Activated T-helper 17 cell treated with anti-CD3 and anti-CD28 coated beads, Interleukin-2, amount 50 U/mL, for 72 hours (primary cell): Measurements from ENCODE around the gene FEZF1. TPM values are rescaled to one million over a fixed set of nuclear protein-coding genes. Genes with fewer than 3 reads are reported as not detected.
A peak's percentile ranks its signal among the peaks of the same experiment; 100 is the strongest.
"Not testable (repeated sequence)": the region's sequence is repeated elsewhere in the genome, so short reads cannot be mapped to it uniquely, and the experiment has no call there.

Experiments used
- ATAC-seq: fragments of 150-1000 bp; cut with Tn5 transposase; replicated peaks from 2 replicates; pipeline ENCODE4 v1.10.0; 2021; ENCODE audit warnings: mild to moderate bottlenecking, moderate library complexity
- H3K27ac Mint-ChIP-seq: one replicate; pipeline ENCODE4 v1.8.0; 2022; ENCODE audit warnings: mixed read lengths
- H3K27me3 Mint-ChIP-seq: one replicate; pipeline ENCODE4 v1.8.0; 2022; ENCODE audit warnings: mixed read lengths
- H3K36me3 Mint-ChIP-seq: one replicate; pipeline ENCODE4 v1.8.0; 2022; ENCODE audit warnings: low read depth, mild to moderate bottlenecking, mixed read lengths
- H3K4me1 Mint-ChIP-seq: one replicate; pipeline ENCODE4 v1.8.0; 2022; ENCODE audit warnings: mixed read lengths
- H3K4me3 Mint-ChIP-seq: one replicate; pipeline ENCODE4 v1.8.0; 2022; ENCODE audit warnings: mild to moderate bottlenecking, mixed read lengths
- H3K9me3 Mint-ChIP-seq: one replicate; pipeline ENCODE4 v1.8.0; 2022; ENCODE audit warnings: mixed read lengths
- total RNA-seq, 2 donors: library from RNA; stranded (reverse); gene quantifications; one replicate each; pipeline ENCODE4 v1.2.3, GENCODE V29; 2022

The FEZF1 gene
- total RNA-seq, 2 donors from 2014 or later: not detected

GRCh38 chr7:122301858-122302760 is 2.4 kb downstream of the FEZF1 start:
- peaks cover 6% of the 10 kb centered on the region for H3K36me3 Mint-ChIP-seq
- H3K4me1 Mint-ChIP-seq: peaks cover 5% of the 10 kb centered on the region
- peaks cover 9% of the 10 kb centered on the region for H3K9me3 Mint-ChIP-seq
- H3K27me3 Mint-ChIP-seq: peaks cover 73% of the 10 kb centered on the region
- H3K4me3 Mint-ChIP-seq: no peak overlapping the region
- H3K27ac Mint-ChIP-seq: no peak overlapping the region
- no peak for ATAC-seq

- Mint-ChIP-seq H3K36me3 (peaks cover 6% of the 10 kb centered on the region), H3K9me3 (peaks cover 9% of the 10 kb centered on the region), H3K4me3 (no peak overlapping the region), H3K27me3 (peaks cover 68% of the 10 kb centered on the region), H3K4me1 (peaks cover 5% of the 10 kb centered on the region), H3K27ac (no peak overlapping the region)
- no peak for ATAC-seq
These were observed 3.4 kb downstream of the FEZF1 start for GRCh38 chr7:122300956-122301833.

DNA sequence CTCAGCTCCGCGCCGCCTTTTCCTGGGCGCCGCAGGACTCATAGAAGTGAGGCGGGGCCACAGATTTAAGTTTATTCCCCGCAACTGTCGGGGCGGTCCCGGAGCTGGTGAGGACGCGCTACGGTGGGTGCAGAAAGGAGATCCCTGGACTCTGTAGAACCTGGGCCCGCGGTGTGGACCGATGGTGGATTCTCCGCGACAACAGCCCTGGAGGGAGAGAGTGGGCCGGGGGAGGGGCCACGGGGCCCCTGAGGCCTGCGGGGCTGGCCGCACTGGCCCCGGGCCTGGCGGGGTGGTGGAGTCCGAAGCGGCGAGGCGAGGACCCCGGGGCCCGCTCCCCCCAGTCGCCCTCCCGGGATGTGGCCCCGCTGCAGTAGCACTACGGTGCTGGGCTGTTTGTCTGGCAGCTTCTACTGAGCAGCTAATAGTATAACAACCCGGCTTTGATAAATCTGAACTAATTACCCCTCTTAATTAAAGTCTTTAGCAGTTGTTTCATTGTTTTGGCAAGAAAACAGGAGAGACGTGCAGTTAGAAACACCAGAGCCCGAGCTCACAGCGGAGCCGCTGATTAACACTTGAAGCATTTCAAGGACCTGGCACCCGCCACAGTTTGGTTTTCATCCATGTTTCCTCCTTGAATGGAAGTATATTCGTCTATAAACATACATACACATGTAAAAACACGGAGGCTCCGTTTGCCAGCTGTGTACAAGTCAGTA is 4.2 kb downstream of the FEZF1 start:
- no peak for ATAC-seq
- Mint-ChIP-seq H3K27ac (no peak overlapping the region), H3K27me3 (peaks cover 63% of the 10 kb centered on the region), H3K4me3 (no peak overlapping the region), H3K36me3 (peaks cover 2% of the 10 kb centered on the region), H3K9me3 (peaks cover 9% of the 10 kb centered on the region), H3K4me1 (peaks cover 5% of the 10 kb centered on the region)

GRCh38 chr7:122299624-122300210 is 4.8 kb downstream of the FEZF1 start:
- Mint-ChIP-seq H3K9me3 (peaks cover 9% of the 10 kb centered on the region), H3K27me3 (peaks cover 65% of the 10 kb centered on the region), H3K4me1 (peaks cover 5% of the 10 kb centered on the region), H3K4me3 (no peak overlapping the region), H3K27ac (no peak overlapping the region), H3K36me3 (no peaks in the 10 kb centered on the region)
- no peak for ATAC-seq

- H3K9me3 Mint-ChIP-seq: peaks cover 9% of the 10 kb centered on the region
- no peak overlapping the region for H3K4me3 Mint-ChIP-seq
- no peak overlapping the region for H3K27ac Mint-ChIP-seq
- H3K27me3 Mint-ChIP-seq: peaks cover 60% of the 10 kb centered on the region
- peaks cover 5% of the 10 kb centered on the region for H3K4me1 Mint-ChIP-seq
- no peaks in the 10 kb centered on the region for H3K36me3 Mint-ChIP-seq
- no peak for ATAC-seq
These were observed 5.9 kb downstream of the FEZF1 start for GRCh38 chr7:122298618-122299017.

DNA sequence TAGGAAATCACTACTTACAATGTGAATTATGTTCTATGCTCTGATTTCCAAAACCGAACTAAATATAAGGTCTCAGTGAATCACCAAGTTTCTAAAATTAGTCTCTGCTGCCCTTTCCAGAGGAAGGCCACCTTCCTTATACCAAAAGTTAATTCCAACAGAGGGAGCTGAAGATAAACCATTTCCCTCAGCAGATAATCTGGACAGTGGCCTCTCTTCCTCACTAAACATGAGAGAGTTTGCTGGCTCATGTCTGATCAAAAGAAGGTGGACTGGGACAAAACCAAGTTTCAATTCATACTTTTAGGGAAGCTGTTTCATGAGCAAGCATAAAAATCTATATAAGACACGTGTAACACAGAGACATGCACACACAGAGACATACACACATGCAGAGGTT is 6.4 kb downstream of the FEZF1 start:
- H3K27ac Mint-ChIP-seq: no peak overlapping the region
- H3K27me3 Mint-ChIP-seq: peaks cover 55% of the 10 kb centered on the region
- no peak overlapping the region for H3K4me3 Mint-ChIP-seq
- H3K4me1 Mint-ChIP-seq: peaks cover 2% of the 10 kb centered on the region
- no peak for ATAC-seq
- H3K9me3 Mint-ChIP-seq: peaks cover 6% of the 10 kb centered on the region
- H3K36me3 Mint-ChIP-seq: no peaks in the 10 kb centered on the region

DNA sequence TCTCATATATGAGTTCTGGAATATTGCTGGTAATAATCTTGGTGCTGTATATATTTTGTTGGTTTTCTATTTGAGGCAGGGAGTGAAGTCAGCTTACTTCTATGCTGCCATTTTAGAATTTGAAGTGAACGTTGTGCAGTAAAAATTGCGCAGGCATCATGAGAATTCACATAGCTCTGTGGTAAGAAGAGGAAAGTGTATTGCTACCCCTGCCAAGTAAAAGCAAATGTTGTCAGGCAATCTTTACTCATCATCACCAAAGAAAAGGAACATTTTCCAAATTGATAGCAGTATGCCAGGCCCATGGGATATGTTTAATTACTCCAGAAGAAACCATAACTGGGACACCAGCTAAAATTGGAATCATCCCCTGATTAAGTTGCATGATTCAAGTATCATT is 13.4 kb downstream of the FEZF1 start:
- H3K4me3 Mint-ChIP-seq: no peak overlapping the region
- peaks cover 8% of the 10 kb centered on the region for H3K27me3 Mint-ChIP-seq
- peaks cover 13% of the 10 kb centered on the region for H3K9me3 Mint-ChIP-seq
- no peak for ATAC-seq
- no peaks in the 10 kb centered on the region for H3K4me1 Mint-ChIP-seq
- no peak overlapping the region for H3K27ac Mint-ChIP-seq
- no peaks in the 10 kb centered on the region for H3K36me3 Mint-ChIP-seq

- H3K27me3 Mint-ChIP-seq: peaks cover 7% of the 10 kb centered on the region
- H3K4me3 Mint-ChIP-seq: no peak overlapping the region
- no peak overlapping the region for H3K27ac Mint-ChIP-seq
- no peak for ATAC-seq
- H3K4me1 Mint-ChIP-seq: no peaks in the 10 kb centered on the region
- H3K9me3 Mint-ChIP-seq: peaks cover 13% of the 10 kb centered on the region
- H3K36me3 Mint-ChIP-seq: no peaks in the 10 kb centered on the region
These were observed 14.1 kb downstream of the FEZF1 start for GRCh38 chr7:122290476-122290875.

DNA sequence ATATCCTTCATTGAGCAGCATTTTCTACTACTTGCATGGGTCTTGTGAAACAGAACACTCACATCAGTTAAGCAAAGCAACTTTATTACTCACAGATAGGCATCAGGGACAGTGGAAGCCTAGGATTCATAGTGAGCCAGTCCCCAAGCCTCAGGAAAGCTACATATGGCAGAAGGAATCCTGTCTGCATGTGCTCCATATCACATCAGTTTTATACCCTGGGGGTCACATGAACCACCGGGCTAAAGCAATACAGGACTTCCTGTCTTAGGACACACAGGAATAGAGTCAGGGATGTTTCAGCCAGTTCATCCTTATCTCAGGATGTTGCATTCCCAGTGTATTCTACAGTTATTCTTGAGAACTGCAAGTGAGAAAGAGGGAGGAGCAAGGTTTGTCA is 15.1 kb downstream of the FEZF1 start:
- Mint-ChIP-seq H3K4me1 (no peaks in the 10 kb centered on the region), H3K27ac (no peak overlapping the region), H3K4me3 (no peak overlapping the region), H3K9me3 (peaks cover 13% of the 10 kb centered on the region), H3K36me3 (no peaks in the 10 kb centered on the region), H3K27me3 (no peaks in the 10 kb centered on the region)
- no peak for ATAC-seq

GRCh38 chr7:122284608-122285007 is 19.9 kb downstream of the FEZF1 start:
- not testable (repeated sequence) for H3K4me3 Mint-ChIP-seq

GRCh38 chr7:122273117-122273516 is 31.4 kb downstream of the FEZF1 start:
- no peak overlapping the region for H3K4me3 Mint-ChIP-seq
- H3K36me3 Mint-ChIP-seq: no peaks in the 10 kb centered on the region
- peaks cover 10% of the 10 kb centered on the region for H3K9me3 Mint-ChIP-seq
- ATAC-seq: peak; percentile 40
- no peaks in the 10 kb centered on the region for H3K4me1 Mint-ChIP-seq
- H3K27me3 Mint-ChIP-seq: no peaks in the 10 kb centered on the region
- H3K27ac Mint-ChIP-seq: no peak overlapping the region

More at GRCh38 chr7:122284608-122285007, 19.9 kb downstream of the FEZF1 start:
- H3K27me3 Mint-ChIP-seq, H3K27ac Mint-ChIP-seq, H3K4me1 Mint-ChIP-seq, H3K36me3 Mint-ChIP-seq, ATAC-seq: not testable (repeated sequence)
- H3K9me3 Mint-ChIP-seq: peaks cover 13% of the 10 kb centered on the region

GRCh38 chr7:122269241-122269640 is 35.3 kb downstream of the FEZF1 start:
- no peaks in the 10 kb centered on the region for H3K9me3 Mint-ChIP-seq
- H3K27me3 Mint-ChIP-seq: no peaks in the 10 kb centered on the region
- ATAC-seq: no peak
- H3K27ac Mint-ChIP-seq: no peak overlapping the region
- H3K36me3 Mint-ChIP-seq: no peaks in the 10 kb centered on the region
- no peak overlapping the region for H3K4me3 Mint-ChIP-seq
- no peaks in the 10 kb centered on the region for H3K4me1 Mint-ChIP-seq

DNA sequence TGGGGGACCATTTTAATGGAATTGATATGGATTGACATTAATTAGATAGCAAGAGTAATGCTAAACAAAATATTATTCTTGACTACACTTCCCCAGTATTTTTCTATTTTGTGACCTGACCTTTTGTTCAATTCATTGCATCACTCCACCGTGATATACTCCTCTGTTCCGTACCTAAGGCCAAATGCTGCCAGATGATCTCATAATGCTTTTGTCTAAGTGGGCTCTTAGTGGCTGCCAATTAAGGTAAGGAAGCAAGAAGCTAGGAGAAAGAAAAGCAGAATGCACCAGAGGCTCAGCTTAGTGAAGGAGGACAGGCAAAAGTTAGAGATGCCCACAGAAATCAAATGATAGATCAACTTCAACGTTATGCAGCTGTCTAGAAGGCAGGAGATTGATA is 36.4 kb downstream of the FEZF1 start:
- Mint-ChIP-seq H3K36me3 (no peaks in the 10 kb centered on the region), H3K4me3 (no peak overlapping the region), H3K27ac (no peak overlapping the region), H3K4me1 (no peaks in the 10 kb centered on the region), H3K27me3 (no peaks in the 10 kb centered on the region), H3K9me3 (no peaks in the 10 kb centered on the region)
- ATAC-seq: no peak

- Mint-ChIP-seq H3K36me3 (no peaks in the 10 kb centered on the region), H3K27me3 (peaks cover 4% of the 10 kb centered on the region)
- ATAC-seq: no peak
These were observed 42.3 kb downstream of the FEZF1 start for GRCh38 chr7:122262246-122262645.

More at GRCh38 chr7:122262246-122262645, 42.3 kb downstream of the FEZF1 start:
- no peak overlapping the region for H3K27ac Mint-ChIP-seq
- H3K4me3 Mint-ChIP-seq: no peak overlapping the region
- H3K9me3 Mint-ChIP-seq: no peaks in the 10 kb centered on the region
- no peaks in the 10 kb centered on the region for H3K4me1 Mint-ChIP-seq
